ENCODE measurements around the gene GDF11. TPM values are rescaled to one million over a fixed set of nuclear protein-coding genes. Genes with fewer than 3 reads are reported as not detected.

GDF11 gene
- total RNA-seq, 4 donors from 2014 or later, result 0.77 to 17.1 (median 5.0) TPM

DNA sequence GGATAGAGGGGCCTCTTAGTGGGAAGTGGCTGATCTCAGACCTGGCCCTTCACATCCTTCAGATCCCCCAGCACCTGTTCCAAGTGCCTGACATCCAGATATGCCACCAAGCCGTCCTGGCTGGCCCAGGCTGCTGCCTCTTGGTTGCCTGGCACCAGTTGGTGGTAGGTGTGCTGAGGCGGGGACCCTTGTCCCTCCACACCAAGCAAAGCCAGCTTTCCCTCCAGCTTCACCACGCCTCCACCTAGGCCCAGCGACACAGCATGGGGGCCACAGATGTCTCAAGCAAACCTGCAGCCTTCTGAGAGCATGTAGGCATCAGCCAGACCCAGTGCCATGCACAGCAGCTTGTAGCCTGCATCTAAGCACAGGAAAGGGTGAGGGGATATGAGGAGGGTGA lies 10.6 kb upstream of the GDF11 start:
- H3K9me3 ChIP-seq, result no peaks in the 10 kb centered on the region
- no peak for TF ChIP-seq POLR2A (IDR thresholded peaks at IDR 0.05)
- TF ChIP-seq, protein P1, sequence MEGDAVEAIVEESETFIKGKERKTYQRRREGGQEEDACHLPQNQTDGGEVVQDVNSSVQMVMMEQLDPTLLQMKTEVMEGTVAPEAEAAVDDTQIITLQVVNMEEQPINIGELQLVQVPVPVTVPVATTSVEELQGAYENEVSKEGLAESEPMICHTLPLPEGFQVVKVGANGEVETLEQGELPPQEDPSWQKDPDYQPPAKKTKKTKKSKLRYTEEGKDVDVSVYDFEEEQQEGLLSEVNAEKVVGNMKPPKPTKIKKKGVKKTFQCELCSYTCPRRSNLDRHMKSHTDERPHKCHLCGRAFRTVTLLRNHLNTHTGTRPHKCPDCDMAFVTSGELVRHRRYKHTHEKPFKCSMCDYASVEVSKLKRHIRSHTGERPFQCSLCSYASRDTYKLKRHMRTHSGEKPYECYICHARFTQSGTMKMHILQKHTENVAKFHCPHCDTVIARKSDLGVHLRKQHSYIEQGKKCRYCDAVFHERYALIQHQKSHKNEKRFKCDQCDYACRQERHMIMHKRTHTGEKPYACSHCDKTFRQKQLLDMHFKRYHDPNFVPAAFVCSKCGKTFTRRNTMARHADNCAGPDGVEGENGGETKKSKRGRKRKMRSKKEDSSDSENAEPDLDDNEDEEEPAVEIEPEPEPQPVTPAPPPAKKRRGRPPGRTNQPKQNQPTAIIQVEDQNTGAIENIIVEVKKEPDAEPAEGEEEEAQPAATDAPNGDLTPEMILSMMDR (IDR thresholded peaks at IDR 0.05), result no peak
- intact Hi-C loops (cut with DNase I; ENCODE audit: low total_unique reads), result no loop called here
- no peaks in the 10 kb centered on the region for H3K27me3 ChIP-seq
- H3K4me3 ChIP-seq, result no peak overlapping the region
- H3K36me3 ChIP-seq, result no peaks in the 10 kb centered on the region
- H3K4me1 ChIP-seq, result peaks cover 0 to 3% of the 10 kb centered on the region in 2 donors
- no peak overlapping the region for H3K27ac ChIP-seq
- DNase-seq, result no peak

DNA sequence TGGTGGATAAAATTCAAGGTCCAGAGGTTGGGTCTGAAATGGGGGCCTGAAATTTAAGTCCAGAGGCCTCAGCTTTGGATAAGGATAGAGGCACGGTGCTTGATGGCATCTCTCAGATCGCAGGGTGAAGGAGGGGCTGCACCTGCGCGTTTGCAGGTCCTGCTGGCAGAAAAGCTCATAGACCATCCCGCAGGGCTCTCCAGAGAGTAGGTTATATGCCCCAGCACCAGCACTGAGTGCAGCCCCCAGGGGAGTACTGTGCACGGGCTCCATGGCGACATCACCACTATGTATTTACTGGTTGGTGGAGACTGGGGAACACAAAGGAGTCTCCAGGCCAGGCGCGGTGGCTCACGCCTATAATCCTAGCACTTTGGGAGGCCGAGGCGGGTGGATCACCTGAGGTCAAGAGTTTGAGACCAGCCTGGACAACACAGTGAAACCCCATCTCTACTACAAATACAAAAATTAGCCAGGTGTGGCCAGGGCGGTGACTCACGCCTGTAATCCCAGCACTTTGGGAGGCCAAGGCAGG lies 9.8 kb upstream of the GDF11 start:
- Histone ChIP-seq H3K9me3 (no peaks in the 10 kb centered on the region), H3K27ac (no peak overlapping the region), H3K36me3 (no peaks in the 10 kb centered on the region), H3K27me3 (no peaks in the 10 kb centered on the region), H3K4me1 (peaks cover 0 to 5% of the 10 kb centered on the region in 2 donors), H3K4me3 (no peak overlapping the region)
- no peak for DNase-seq
- TF ChIP-seq POLR2A (IDR thresholded peaks at IDR 0.05), result no peak
- TF ChIP-seq, protein P1 (IDR thresholded peaks at IDR 0.05), result no peak
- intact Hi-C loops (cut with DNase I; ENCODE audit: low total_unique reads), result no loop called here

DNA sequence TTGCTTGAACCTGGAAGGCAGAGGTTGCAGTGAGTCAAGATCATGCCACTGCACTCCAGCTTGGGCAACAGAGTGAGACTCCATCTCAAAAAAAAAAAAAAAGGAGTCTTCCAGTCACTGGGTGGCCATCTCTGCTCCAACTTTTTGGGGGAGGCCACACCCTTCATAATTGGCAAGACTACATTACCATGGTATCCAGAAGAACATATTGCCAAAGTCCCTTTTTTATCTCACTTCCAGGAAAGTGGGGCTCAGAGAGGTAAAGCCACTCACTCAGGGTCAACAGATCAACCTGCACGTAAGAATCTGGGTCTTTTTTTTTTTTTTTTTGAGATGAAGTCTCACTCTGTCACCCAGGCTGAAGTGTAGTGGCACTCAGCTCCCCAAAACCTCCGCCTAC lies 9.1 kb upstream of the GDF11 start:
- intact Hi-C loops (cut with DNase I; ENCODE audit: low total_unique reads), result no loop called here
- Histone ChIP-seq H3K4me3 (no peak overlapping the region), H3K27me3 (no peaks in the 10 kb centered on the region), H3K27ac (no peak overlapping the region), H3K36me3 (no peaks in the 10 kb centered on the region), H3K4me1 (peaks cover 0 to 5% of the 10 kb centered on the region in 2 donors), H3K9me3 (no peaks in the 10 kb centered on the region)
- DNase-seq, result no peak
- TF ChIP-seq, protein P1 (IDR thresholded peaks at IDR 0.05), result no peak
- no peak for TF ChIP-seq POLR2A (IDR thresholded peaks at IDR 0.05)

DNA sequence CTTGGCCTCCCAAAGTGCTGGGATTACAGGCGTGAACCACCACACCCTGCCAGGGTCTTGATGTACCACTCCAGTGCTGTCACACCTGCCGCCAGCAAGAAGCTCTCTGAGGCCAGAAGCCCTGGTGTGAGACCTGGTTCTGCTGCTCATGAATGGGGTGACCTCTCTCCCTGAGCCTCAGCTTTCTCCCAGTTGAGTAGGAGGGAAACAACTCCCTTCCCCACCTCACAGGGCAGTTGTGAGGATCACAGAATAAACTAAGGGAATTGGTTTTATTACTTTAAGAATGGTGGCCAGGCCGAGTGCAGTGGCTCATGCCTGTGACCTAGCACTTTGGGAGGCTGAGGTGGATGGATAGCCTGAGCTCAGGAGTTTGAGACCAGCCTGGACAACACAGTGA lies 8.3 kb upstream of the GDF11 start:
- H3K9me3 ChIP-seq, result no peaks in the 10 kb centered on the region
- intact Hi-C loops (cut with DNase I; ENCODE audit: low total_unique reads), result no loop called here
- no peak overlapping the region for H3K4me3 ChIP-seq
- TF ChIP-seq, protein P1 (IDR thresholded peaks at IDR 0.05), result no peak
- TF ChIP-seq POLR2A (IDR thresholded peaks at IDR 0.05), result no peak
- peaks cover 0 to 5% of the 10 kb centered on the region in 2 donors for H3K4me1 ChIP-seq
- no peaks in the 10 kb centered on the region for H3K36me3 ChIP-seq
- H3K27me3 ChIP-seq, result no peaks in the 10 kb centered on the region
- no peak overlapping the region for H3K27ac ChIP-seq
- DNase-seq, result no peak

DNA sequence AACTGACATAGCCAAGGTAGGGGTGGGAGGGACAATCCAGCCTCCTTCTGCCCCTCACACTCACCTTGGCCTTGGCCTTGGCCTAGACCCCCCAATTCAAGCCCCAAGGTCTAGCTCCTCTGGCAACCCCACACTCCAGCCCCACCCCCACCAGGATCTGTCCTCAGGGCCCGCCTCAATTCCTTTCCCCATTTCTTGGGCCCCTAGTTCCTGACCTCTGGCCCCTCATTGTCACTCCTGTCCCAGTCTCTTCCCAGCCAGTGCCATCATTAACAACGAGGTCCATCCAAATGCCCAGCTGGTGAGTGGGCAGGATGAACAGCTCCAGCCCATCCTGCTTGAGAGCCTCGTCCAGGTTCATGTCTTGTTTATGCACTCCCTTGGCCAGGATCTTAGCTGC lies 6.8 kb upstream of the GDF11 start:
- no peak for DNase-seq
- H3K9me3 ChIP-seq, result no peaks in the 10 kb centered on the region
- H3K27ac ChIP-seq, result no peak overlapping the region
- intact Hi-C loops (cut with DNase I; ENCODE audit: low total_unique reads), result loop anchor here (5.0 kb wide), 1 partner anchor 206 kb away; no protein-coding TSS in a partner anchor
- H3K27me3 ChIP-seq, result no peaks in the 10 kb centered on the region
- no peak overlapping the region for H3K4me3 ChIP-seq
- no peaks in the 10 kb centered on the region for H3K36me3 ChIP-seq
- peaks cover 0 to 5% of the 10 kb centered on the region in 2 donors for H3K4me1 ChIP-seq
- TF ChIP-seq POLR2A (IDR thresholded peaks at IDR 0.05), result no peak

Measured in uterus (tissue), 4 donors.